ENCODE measurements around the gene ANTXRL. TPM values are rescaled to one million over a fixed set of nuclear protein-coding genes. Genes with fewer than 3 reads are reported as not detected.

ANTXRL gene
- polyA plus RNA-seq, 1 of the 3 experiments (the other 2 are of a cell fraction), result not detected

GRCh38 chr10:46251857-46252847 lies 34.6 kb upstream of the ANTXRL start:
- no peak for DNase-seq
- TF ChIP-seq RFX5 (IDR thresholded peaks at IDR 0.05; ENCODE audit: low read length), result no peak
- no peak for TF ChIP-seq SMC3 (IDR thresholded peaks at IDR 0.05; ENCODE audit: low read depth, low read length)
- TF ChIP-seq REST (IDR thresholded peaks at IDR 0.05; ENCODE audit: low read depth, low read length), result no peak
- TF ChIP-seq CTCF (IDR thresholded peaks at IDR 0.05), result no peak
- TF ChIP-seq TAF1 (IDR thresholded peaks at IDR 0.05; ENCODE audit: borderline replicate concordance, low read depth, low read length), result no peak
- no peak for TF ChIP-seq POLR2AphosphoS5 (IDR thresholded peaks at IDR 0.05; ENCODE audit: low read depth, low read length)
- no peak for TF ChIP-seq RAD21 (IDR thresholded peaks at IDR 0.05; ENCODE audit: low read length)
- no peak for TF ChIP-seq FOXM1 (IDR thresholded peaks at IDR 0.05; ENCODE audit: low read depth)
- TF ChIP-seq FOSL2 (IDR thresholded peaks at IDR 0.05; ENCODE audit: borderline replicate concordance, low read depth), result no peak
- TF ChIP-seq EZH2phosphoT487 (IDR thresholded peaks at IDR 0.05; ENCODE audit: borderline replicate concordance, low read depth), result no peak
- no peak for TF ChIP-seq RCOR1 (IDR thresholded peaks at IDR 0.05; ENCODE audit: low read length)
- TF ChIP-seq IRF3 (IDR thresholded peaks at IDR 0.05; ENCODE audit: low read depth, low read length), result no peak
- TF ChIP-seq TEAD4 (IDR thresholded peaks at IDR 0.05; ENCODE audit: borderline replicate concordance, insufficient read depth), result no peak
- TF ChIP-seq FOXJ3 (CRISPR knock-in tag; IDR thresholded peaks at IDR 0.05), result no peak
- no peak for TF ChIP-seq MEF2A (IDR thresholded peaks at IDR 0.05; ENCODE audit: borderline replicate concordance, low read depth)
- TF ChIP-seq TCF12 (IDR thresholded peaks at IDR 0.05), result no peak
- no peak for TF ChIP-seq MAX (IDR thresholded peaks at IDR 0.05; ENCODE audit: low read depth)
- TF ChIP-seq NFIC (IDR thresholded peaks at IDR 0.05; ENCODE audit: borderline replicate concordance), result no peak
- no peak for TF ChIP-seq NRF1 (IDR thresholded peaks at IDR 0.05; ENCODE audit: low read depth, low read length)
- no peak for TF ChIP-seq MXI1 (IDR thresholded peaks at IDR 0.05; ENCODE audit: low read depth, low read length)
- H3K36me3 ChIP-seq (replicated peaks in 1 of 2; ENCODE audit: control insufficient read depth in 1 of 2, insufficient read depth in 2 of 2, low read length in 1 of 2), result no peaks in the 10 kb centered on the region
- no peak overlapping the region for H2AFZ ChIP-seq (ENCODE audit: low read depth)
- H3K9ac ChIP-seq, result no peak overlapping the region
- no peaks in the 10 kb centered on the region for H4K20me1 ChIP-seq (ENCODE audit: insufficient read depth)
- peaks cover 0 to 33% of the 10 kb centered on the region in 2 experiments; a peak in 2 of 4 replicates for H3K4me1 ChIP-seq (ENCODE audit: control insufficient read depth in 1 of 2, insufficient read depth in 2 of 2, low read depth in 1 of 2, low read length in 1 of 2)
- 66% methylated on average over 11 of the region's 16 CpGs for WGBS (ENCODE audit: low lambda C conversion rate)
- H3K27ac ChIP-seq (ENCODE audit: low read depth in 2 of 2, low read length in 1 of 2), result no peak overlapping the region
- no peak overlapping the region for H3K4me3 ChIP-seq (ENCODE audit: low read depth in 2 of 2, low read length in 1 of 2)
- CTCF ChIA-PET, result interaction anchor here (0.8 to 11.2 kb wide), 2 partner anchors 17 to 23 kb away, joined by 3 to 136 read pairs; no protein-coding TSS in a partner anchor
- no peaks in the 10 kb centered on the region for H3K79me2 ChIP-seq (ENCODE audit: insufficient read depth)
- POLR2A ChIA-PET, result no interaction called here
- no peaks in the 10 kb centered on the region for H3K9me2 ChIP-seq
- no peaks in the 10 kb centered on the region for H3F3A ChIP-seq (replicated peaks; ENCODE audit: insufficient read depth)
- no peak overlapping the region for H3K4me2 ChIP-seq
- H3K9me3 ChIP-seq, result no peaks in the 10 kb centered on the region
- peaks cover 5% of the 10 kb centered on the region; the same call in 1 of the 2 replicates for H3K27me3 ChIP-seq (ENCODE audit: insufficient read depth)
